GM12875 (cell line): ENCODE results near the gene CLDND1.

ENCODE experiments used
- H3K4me3 ChIP-seq: one replicate; pipeline ENCODE4 v1.5.1; 2011; ENCODE audit warnings: low read depth, low read length, control low read depth
- CTCF ChIP-seq: IDR thresholded peaks from 2 replicates; pipeline ENCODE4 v1.5.1; 2011; ENCODE audit warnings: low read depth, mild to moderate bottlenecking, control low read depth, inconsistent platforms, low read length, moderate library complexity, borderline replicate concordance; ENCODE audit not compliant: insufficient read depth

The CLDND1 gene

GRCh38 chr3:98519351-98519750, 3.4 kb downstream of the CLDND1 start:
- H3K4me3 ChIP-seq = no peak overlapping the region
- TF ChIP-seq CTCF = no peak

- TF ChIP-seq CTCF = no peak
- no peak overlapping the region for H3K4me3 ChIP-seq
Observed at GRCh38 chr3:98518816-98519215, 3.9 kb downstream of the CLDND1 start.

GRCh38 chr3:98514948-98515347, 7.8 kb downstream of the CLDND1 start:
- H3K4me3 ChIP-seq = no peak overlapping the region
- TF ChIP-seq CTCF = no peak

- TF ChIP-seq CTCF = no peak
Observed at GRCh38 chr3:98513736-98514135, 9.0 kb downstream of the CLDND1 start.

GRCh38 chr3:98513091-98513511, 9.6 kb downstream of the CLDND1 start:
- no peak for TF ChIP-seq CTCF
- no peak overlapping the region for H3K4me3 ChIP-seq

More at GRCh38 chr3:98513736-98514135, 9.0 kb downstream of the CLDND1 start:
- no peak overlapping the region for H3K4me3 ChIP-seq

GRCh38 chr3:98512576-98512975, 10.1 kb downstream of the CLDND1 start:
- no peak for TF ChIP-seq CTCF
- no peak overlapping the region for H3K4me3 ChIP-seq

- H3K4me3 ChIP-seq = no peak overlapping the region
- TF ChIP-seq CTCF = no peak
Observed at GRCh38 chr3:98508582-98508981, 14.1 kb downstream of the CLDND1 start.
